Tibial nerve (tissue), 4 donors: ENCODE results near the gene MMP8. TPM values are rescaled to one million over a fixed set of nuclear protein-coding genes. Genes with fewer than 3 reads are reported as not detected.

Experiments used
- DNase-seq, 2 donors: peaks; one replicate each; pipeline ENCODE4 v3.0.0-alpha.2; 2019; ENCODE audit warnings: low spot score in 2 of 2
- H3K27ac ChIP-seq, 4 donors: fragments of 200-600 bp; sonication (generic) in 3 of 4; one replicate each; pipeline ENCODE4 v1.5.1; 2017 to 2019; ENCODE audit warnings: mild to moderate bottlenecking in 1 of 4
- H3K27me3 ChIP-seq, 2 donors: fragments of 200-600 bp; sonication (generic) in 1 of 2; one replicate each; pipeline versions ENCODE4 v1.5.1 to v1.6.0; 2017 to 2019
- H3K36me3 ChIP-seq, 3 donors: fragments of 200-600 bp; sonication (generic); one replicate each; pipeline ENCODE4 v1.5.1; 2018 to 2019
- H3K4me1 ChIP-seq, 4 donors: fragments of 200-600 bp; sonication (generic) in 3 of 4; one replicate each; pipeline ENCODE4 v1.5.1; 2017 to 2019
- H3K4me3 ChIP-seq, 4 donors: fragments of 200-600 bp; sonication (generic) in 3 of 4; one replicate each; pipeline ENCODE4 v1.5.1; 2017 to 2019; ENCODE audit warnings: mild to moderate bottlenecking in 1 of 4, moderate library complexity in 1 of 4
- H3K9me3 ChIP-seq, 4 donors: fragments of 200-600 bp; sonication (generic) in 3 of 4; one replicate each; pipeline ENCODE4 v1.5.1; 2017 to 2019
- CTCF ChIP-seq, 5 experiments: fragments of 200-600 bp in 3 of 5; fragments of 450-650 bp in 2 of 5; sonication (generic) in 3 of 5; IDR thresholded peaks; one replicate each; pipeline ENCODE4 v1.5.1; 2016 to 2019; ENCODE audit warnings: antibody characterized with exemption in 5 of 5, mild to moderate bottlenecking in 3 of 5, moderate library complexity in 2 of 5
- EP300 ChIP-seq, 2 donors: sonication (generic); formaldehyde crosslinking; IDR thresholded peaks; one replicate each; pipeline ENCODE4 v1.6.1; 2017; ENCODE audit warnings: antibody characterized with exemption in 2 of 2, mild to moderate bottlenecking in 1 of 2
- POLR2A ChIP-seq, 2 donors: fragments of 450-650 bp; IDR thresholded peaks; one replicate each; pipeline ENCODE4 v1.6.1; 2017; ENCODE audit warnings: antibody characterized with exemption in 2 of 2, mild to moderate bottlenecking in 2 of 2, moderate library complexity in 2 of 2
- WGBS, 2 donors: methylation state at CpG; one replicate each; pipeline ENCODE4 v1.1.5; 2018; 5-methylcytosine and 5-hydroxymethylcytosine counted together
- total RNA-seq, 4 donors: library from RNA; depleted of rRNA; stranded (reverse); fragments of >200 nt; gene quantifications; one replicate each; pipeline ENCODE4 v1.1.0, GENCODE V29; 2016

The MMP8 gene
- total RNA-seq, 4 donors from 2014 or later, result not detected

GRCh38 chr11:102666331-102666957 lies 58.3 kb downstream of the MMP8 start:
- Histone ChIP-seq H3K4me3 (no peak overlapping the region), H3K9me3 (no peaks in the 10 kb centered on the region), H3K4me1 (peaks cover 0 to 4% (median 0%) of the 10 kb centered on the region in 4 donors), H3K27ac (no peak overlapping the region), H3K36me3 (no peaks in the 10 kb centered on the region), H3K27me3 (no peaks in the 10 kb centered on the region)
- WGBS, 2 donors, result 3% methylated on average over 4 of the region's 4 CpGs
- TF ChIP-seq POLR2A (IDR thresholded peaks at IDR 0.05), result no peak
- TF ChIP-seq CTCF (IDR thresholded peaks at IDR 0.05), result peak; percentile 73 to 82 (median 79)
- peak in 1 of 2 donors; percentile 29 for DNase-seq

- no peaks in the 10 kb centered on the region for H3K9me3 ChIP-seq
- peaks cover 0 to 4% (median 0%) of the 10 kb centered on the region in 4 donors for H3K4me1 ChIP-seq
- H3K27ac ChIP-seq, result no peak overlapping the region
- TF ChIP-seq POLR2A (IDR thresholded peaks at IDR 0.05), result no peak
- H3K36me3 ChIP-seq, result no peaks in the 10 kb centered on the region
- no peaks in the 10 kb centered on the region for H3K27me3 ChIP-seq
- no peak overlapping the region for H3K4me3 ChIP-seq
- no peak for DNase-seq
- 76 to 85% methylated on average over 13 of the region's 13 CpGs for WGBS, 2 donors
Observed at GRCh38 chr11:102664001-102664752, 60.6 kb downstream of the MMP8 start.

- no peak for TF ChIP-seq POLR2A (IDR thresholded peaks at IDR 0.05)
- no peak for TF ChIP-seq CTCF (IDR thresholded peaks at IDR 0.05)
- no peak for TF ChIP-seq EP300 (IDR thresholded peaks at IDR 0.05)
- no peak overlapping the region for H3K4me3 ChIP-seq
- H3K4me1 ChIP-seq, result peaks cover 0 to 4% (median 0%) of the 10 kb centered on the region in 4 donors
- no peaks in the 10 kb centered on the region for H3K36me3 ChIP-seq
- H3K27ac ChIP-seq, result no peak overlapping the region
- no peaks in the 10 kb centered on the region for H3K9me3 ChIP-seq
- H3K27me3 ChIP-seq, result no peaks in the 10 kb centered on the region
- DNase-seq, result no peak
Observed at GRCh38 chr11:102662607-102663006, 62.1 kb downstream of the MMP8 start.

Other genes starting within 250 kb of the MMP8 start
- not detected for gene MMP7, start 194.2 kb downstream of the MMP8 start, total RNA-seq
- gene MMP20, start 99.6 kb downstream of the MMP8 start, total RNA-seq, result not detected
- under 1 TPM in 1 of 4 donors, not detected in 3; 0.78 TPM for gene MMP27, start 19.2 kb downstream of the MMP8 start, total RNA-seq
- not detected for gene MMP10, start 55.7 kb upstream of the MMP8 start, total RNA-seq
- not detected for gene MMP1, start 73.2 kb upstream of the MMP8 start, total RNA-seq
- gene MMP3, start 118.7 kb upstream of the MMP8 start, total RNA-seq, result 100 to 1,000 TPM in 2 of 4 donors, 10 to 100 TPM in 1, 1 to 10 TPM in 1; 6.1 to 545 (median 85.1) TPM
- not detected for gene MMP12, start 150.0 kb upstream of the MMP8 start, total RNA-seq
- not detected for gene MMP13, start 230.8 kb upstream of the MMP8 start, total RNA-seq